ENCODE measurements around the gene CACNG4. TPM values are rescaled to one million over a fixed set of nuclear protein-coding genes. Genes with fewer than 3 reads are reported as not detected.

Gene CACNG4
- total RNA-seq, 1 donor from 2014 or later: 5.8 TPM

GRCh38 chr17:66985338-66986237 lies 21.1 kb downstream of the CACNG4 start:
- no peak overlapping the region for H3K4me3 Mint-ChIP-seq (ENCODE audit: unreplicated experiment)
- Histone ChIP-seq H3K4me3 (ENCODE audit: insufficient read depth, low read depth, low read length) (no peak overlapping the region), H2AFZ (ENCODE audit: low read depth, low read length) (no peak overlapping the region), H3K9ac (ENCODE audit: low read length) (no peak overlapping the region), H3K36me3 (ENCODE audit: insufficient read depth, low read length) (no peaks in the 10 kb centered on the region), H3K4me2 (ENCODE audit: low read length) (no peak overlapping the region), H3K79me2 (ENCODE audit: insufficient read depth, low read length) (no peaks in the 10 kb centered on the region), H3K4me1 (ENCODE audit: insufficient read depth, low read length) (peaks cover 3% of the 10 kb centered on the region), H3K27ac (ENCODE audit: low read depth, low read length) (no peak overlapping the region), H3K9me3 (ENCODE audit: insufficient read depth, low read depth, low read length) (no peaks in the 10 kb centered on the region), H4K20me1 (ENCODE audit: insufficient read depth, low read length) (no peaks in the 10 kb centered on the region), H3K27me3 (ENCODE audit: insufficient read depth, low read length) (peaks cover 37% of the 10 kb centered on the region)
- no peak overlapping the region for H3K27ac Mint-ChIP-seq (ENCODE audit: unreplicated experiment)
- no peak for FAIRE-seq
- H3K4me1 Mint-ChIP-seq (ENCODE audit: low read depth, unreplicated experiment): peaks cover 3% of the 10 kb centered on the region
- H3K27me3 Mint-ChIP-seq (ENCODE audit: low read depth, unreplicated experiment): peaks cover 35% of the 10 kb centered on the region
- H3K9me3 Mint-ChIP-seq (ENCODE audit: unreplicated experiment): peaks cover 5% of the 10 kb centered on the region
- H3K36me3 Mint-ChIP-seq (ENCODE audit: low read depth, unreplicated experiment): peaks cover 5% of the 10 kb centered on the region
- no peak for TF ChIP-seq EZH2 (IDR thresholded peaks at IDR 0.05; ENCODE audit: insufficient read depth, low read length)
- TF ChIP-seq, protein P1, sequence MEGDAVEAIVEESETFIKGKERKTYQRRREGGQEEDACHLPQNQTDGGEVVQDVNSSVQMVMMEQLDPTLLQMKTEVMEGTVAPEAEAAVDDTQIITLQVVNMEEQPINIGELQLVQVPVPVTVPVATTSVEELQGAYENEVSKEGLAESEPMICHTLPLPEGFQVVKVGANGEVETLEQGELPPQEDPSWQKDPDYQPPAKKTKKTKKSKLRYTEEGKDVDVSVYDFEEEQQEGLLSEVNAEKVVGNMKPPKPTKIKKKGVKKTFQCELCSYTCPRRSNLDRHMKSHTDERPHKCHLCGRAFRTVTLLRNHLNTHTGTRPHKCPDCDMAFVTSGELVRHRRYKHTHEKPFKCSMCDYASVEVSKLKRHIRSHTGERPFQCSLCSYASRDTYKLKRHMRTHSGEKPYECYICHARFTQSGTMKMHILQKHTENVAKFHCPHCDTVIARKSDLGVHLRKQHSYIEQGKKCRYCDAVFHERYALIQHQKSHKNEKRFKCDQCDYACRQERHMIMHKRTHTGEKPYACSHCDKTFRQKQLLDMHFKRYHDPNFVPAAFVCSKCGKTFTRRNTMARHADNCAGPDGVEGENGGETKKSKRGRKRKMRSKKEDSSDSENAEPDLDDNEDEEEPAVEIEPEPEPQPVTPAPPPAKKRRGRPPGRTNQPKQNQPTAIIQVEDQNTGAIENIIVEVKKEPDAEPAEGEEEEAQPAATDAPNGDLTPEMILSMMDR (IDR thresholded peaks at IDR 0.05; ENCODE audit: insufficient read depth, low read depth, low read length): no peak
- no peak for DNase-seq (ENCODE audit: low read depth)

DNA sequence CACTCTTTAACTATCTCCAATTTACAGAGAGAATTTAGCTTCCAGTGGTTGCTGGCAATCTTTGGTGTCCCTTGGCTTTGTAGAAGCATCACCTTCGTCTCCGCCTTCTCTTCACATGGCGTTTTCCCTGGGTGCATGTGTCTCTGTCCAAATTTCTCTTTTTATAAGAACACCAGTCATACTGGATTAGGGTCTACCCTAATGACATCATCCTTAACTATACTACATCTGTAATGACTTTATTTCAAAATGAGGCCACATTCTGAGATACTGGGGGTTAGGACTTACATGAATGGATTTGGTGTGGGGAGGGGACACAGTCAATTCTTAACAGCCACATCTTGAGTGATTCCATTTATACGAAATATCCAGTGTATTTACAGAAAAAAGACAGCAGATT lies 22.2 kb downstream of the CACNG4 start:
- Histone ChIP-seq H3K27ac (ENCODE audit: low read depth, low read length) (no peak overlapping the region), H3K79me2 (ENCODE audit: insufficient read depth, low read length) (no peaks in the 10 kb centered on the region), H3K27me3 (ENCODE audit: insufficient read depth, low read length) (peaks cover 37% of the 10 kb centered on the region), H3K4me2 (ENCODE audit: low read length) (no peak overlapping the region), H3K9ac (ENCODE audit: low read length) (no peak overlapping the region), H3K4me3 (ENCODE audit: insufficient read depth, low read depth, low read length) (no peak overlapping the region), H2AFZ (ENCODE audit: low read depth, low read length) (no peak overlapping the region), H3K9me3 (ENCODE audit: insufficient read depth, low read depth, low read length) (no peaks in the 10 kb centered on the region), H3K4me1 (ENCODE audit: insufficient read depth, low read length) (peaks cover 3% of the 10 kb centered on the region), H3K36me3 (ENCODE audit: insufficient read depth, low read length) (no peaks in the 10 kb centered on the region), H4K20me1 (ENCODE audit: insufficient read depth, low read length) (no peaks in the 10 kb centered on the region)
- FAIRE-seq (no peak), DNase-seq (ENCODE audit: low read depth) (no peak)
- H3K27me3 Mint-ChIP-seq (ENCODE audit: low read depth, unreplicated experiment): peaks cover 35% of the 10 kb centered on the region
- H3K36me3 Mint-ChIP-seq (ENCODE audit: low read depth, unreplicated experiment): peaks cover 5% of the 10 kb centered on the region
- peaks cover 3% of the 10 kb centered on the region for H3K4me1 Mint-ChIP-seq (ENCODE audit: low read depth, unreplicated experiment)
- TF ChIP-seq, protein P1 (IDR thresholded peaks at IDR 0.05; ENCODE audit: insufficient read depth, low read depth, low read length): no peak
- no peak for TF ChIP-seq EZH2 (IDR thresholded peaks at IDR 0.05; ENCODE audit: insufficient read depth, low read length)
- peaks cover 5% of the 10 kb centered on the region for H3K9me3 Mint-ChIP-seq (ENCODE audit: unreplicated experiment)
- H3K27ac Mint-ChIP-seq (ENCODE audit: unreplicated experiment): no peak overlapping the region
- H3K4me3 Mint-ChIP-seq (ENCODE audit: unreplicated experiment): no peak overlapping the region
